H1 (cell line): ENCODE results near the gene PLS3.

Experiments used
- CREB1 ChIP-seq: IDR thresholded peaks from 2 replicates; pipeline ENCODE4 v1.6.1; 2012; ENCODE audit warnings: inconsistent platforms
- CTCF ChIP-seq, 3 experiments: IDR thresholded peaks; 1 replicate in 2 of 3; 2 replicates in 1 of 3; pipeline versions ENCODE4 v1.5.1 to v1.6.1; 2011; ENCODE audit warnings: low read length in 3 of 3, mild to moderate bottlenecking in 3 of 3, inconsistent platforms in 2 of 3, low read depth in 1 of 3, moderate library complexity in 1 of 3; ENCODE audit not compliant: insufficient read depth in 1 of 3; ENCODE audit errors: control extremely low read depth in 1 of 3
- JUND ChIP-seq: IDR thresholded peaks from 2 replicates; pipeline ENCODE4 v1.6.1; 2011; ENCODE audit warnings: mild to moderate bottlenecking, improper control_type of control experiment, low read length
- MAFK ChIP-seq: IDR thresholded peaks from 2 replicates; pipeline ENCODE4 v1.6.1; 2012; ENCODE audit warnings: low read depth, mild to moderate bottlenecking, improper control_type of control experiment, low read length
- POLR2A ChIP-seq, 2 experiments: IDR thresholded peaks; 1 replicate in 1 of 2; 2 replicates in 1 of 2; pipeline ENCODE4 v1.6.1; 2011; ENCODE audit warnings: low read depth in 2 of 2, low read length in 2 of 2, mild to moderate bottlenecking in 2 of 2; ENCODE audit errors: control extremely low read depth in 1 of 2
- SIX5 ChIP-seq: IDR thresholded peaks from 2 replicates; pipeline ENCODE4 v1.6.1; 2011; ENCODE audit warnings: mild to moderate bottlenecking, low read depth, low read length
- SRF ChIP-seq: IDR thresholded peaks from 2 replicates; pipeline ENCODE4 v1.6.1; 2011; ENCODE audit warnings: mild to moderate bottlenecking, low read depth, low read length, moderate library complexity

- no peak for TF ChIP-seq CTCF (IDR thresholded peaks at IDR 0.05; ENCODE audit: control extremely low read depth in 1 of 3, insufficient read depth in 1 of 3, low read depth in 1 of 3, low read length in 3 of 3)
- TF ChIP-seq POLR2A (IDR thresholded peaks at IDR 0.05; ENCODE audit: control extremely low read depth in 1 of 2, low read depth in 2 of 2, low read length in 2 of 2), result no peak
- no peak for TF ChIP-seq JUND
- no peak for TF ChIP-seq CREB1
- TF ChIP-seq SRF, result no peak
- no peak for TF ChIP-seq SIX5
- no peak for TF ChIP-seq MAFK
These were observed 23.7 kb downstream of the PLS3 start for GRCh38 chrX:115584696-115585095.
